HG02885 (cell line): ENCODE measurements around the gene PCDHB7.
"Not testable (repeated sequence)": the region's sequence is repeated elsewhere in the genome, so short reads cannot be mapped to it uniquely, and the experiment has no call there.

Experiments
- ATAC-seq: cut with Tn5 transposase; IDR thresholded peaks from one replicate; pipeline ENCODE4 v1.9.1; 2021; ENCODE audit warnings: mild to moderate bottlenecking; ENCODE audit not compliant: unreplicated experiment, poor library complexity

PCDHB7 gene

GRCh38 chr5:141172381-141173204 lies at the start of gene PCDHB7:
Gene PCDHB7 (plus strand): TSS chr5:141172644. CDS start chr5:141172836, 192 bp downstream.
- no peak for ATAC-seq

GRCh38 chr5:141123396-141124135 lies 48.9 kb upstream of the PCDHB7 start:
- not testable (repeated sequence) for ATAC-seq

- no peak for ATAC-seq
Observed at GRCh38 chr5:141127305-141127704, 45.1 kb upstream of the PCDHB7 start.

- no peak for ATAC-seq
Observed at GRCh38 chr5:141135030-141135717, 37.3 kb upstream of the PCDHB7 start, which contains the start of gene PCDHB5. Gene PCDHB5 (plus strand): TSS chr5:141135206. CDS start chr5:141135435, 229 bp downstream.

GRCh38 chr5:141135718-141136266 lies 36.7 kb upstream of the PCDHB7 start:
- no peak for ATAC-seq

GRCh38 chr5:141137346-141137745 lies 35.1 kb upstream of the PCDHB7 start:
- not testable (repeated sequence) for ATAC-seq

GRCh38 chr5:141149812-141150211 lies 22.6 kb upstream of the PCDHB7 start, which contains the start of gene PCDHB6:
Gene PCDHB6 (plus strand): TSS chr5:141150057. CDS start chr5:141150258, 201 bp downstream.
- ATAC-seq: no peak

- no peak for ATAC-seq
Observed at GRCh38 chr5:141150224-141150992, 22.0 kb upstream of the PCDHB7 start.

- no peak for ATAC-seq
Observed at GRCh38 chr5:141150993-141151325, 21.5 kb upstream of the PCDHB7 start.

GRCh38 chr5:141151632-141152031 lies 20.8 kb upstream of the PCDHB7 start:
- ATAC-seq: not testable (repeated sequence)

- ATAC-seq: not testable (repeated sequence)
Observed at GRCh38 chr5:141152096-141152495, 20.3 kb upstream of the PCDHB7 start.

- no peak for ATAC-seq
Observed at GRCh38 chr5:141155540-141156374, 16.7 kb upstream of the PCDHB7 start.

- ATAC-seq: not testable (repeated sequence)
Observed at GRCh38 chr5:141157356-141157755, 15.1 kb upstream of the PCDHB7 start.

- ATAC-seq: not testable (repeated sequence)
Observed at GRCh38 chr5:141157901-141158300, 14.5 kb upstream of the PCDHB7 start.

- not testable (repeated sequence) for ATAC-seq
Observed at GRCh38 chr5:141174291-141175104, 2.1 kb downstream of the PCDHB7 start.

- ATAC-seq: no peak
Observed at GRCh38 chr5:141175933-141176332, 3.5 kb downstream of the PCDHB7 start.

- ATAC-seq: not testable (repeated sequence)
Observed at GRCh38 chr5:141177577-141178191, 5.2 kb downstream of the PCDHB7 start, which contains the start of gene PCDHB8. Gene PCDHB8 (plus strand): TSS chr5:141177790. CDS start chr5:141178035, 245 bp downstream.
